SK-N-SH treated with all-trans-retinoic acid at 6 μM for 48 hours (cell line): ENCODE data around the gene MCRS1.

Experiments used
- ATAC-seq: fragments of 200-7000 bp; cut with Tn5 transposase; 3 replicates; pipeline ENCODE4 v1.9.1; 2020; ENCODE audit warnings: mild to moderate bottlenecking, moderate library complexity
- ARNTL ChIP-seq: fragments of 450-650 bp; formaldehyde crosslinking; IDR thresholded peaks from 2 replicates; pipeline ENCODE4 v1.5.0; 2020; ENCODE audit warnings: low read depth, mild to moderate bottlenecking, moderate library complexity, borderline replicate concordance
- BACH2 ChIP-seq: fragments of 250-450 bp; sonication (Bioruptor Pico); IDR thresholded peaks from 2 replicates; pipeline ENCODE4 v1.9.0; 2021; ENCODE audit warnings: mild to moderate bottlenecking, borderline replicate concordance
- CSDC2 ChIP-seq: fragments of 250-450 bp; sonication (Bioruptor Pico); IDR thresholded peaks from 2 replicates; pipeline ENCODE4 v1.5.0; 2020; ENCODE audit warnings: mild to moderate bottlenecking, moderate library complexity
- CSRNP3 ChIP-seq: fragments of 250-450 bp; sonication (Bioruptor Pico); IDR thresholded peaks from 2 replicates; pipeline ENCODE4 v1.5.1; 2021; ENCODE audit warnings: mild to moderate bottlenecking, moderate library complexity
- ESRRG ChIP-seq: fragments of 250-450 bp; sonication (Bioruptor Pico); IDR thresholded peaks from 2 replicates; pipeline ENCODE4 v1.6.1; 2021; ENCODE audit warnings: mild to moderate bottlenecking
- ISL1 ChIP-seq: fragments of 250-450 bp; sonication (Bioruptor Pico); IDR thresholded peaks from 2 replicates; pipeline ENCODE4 v2.1.2; 2022; ENCODE audit warnings: mild to moderate bottlenecking, moderate library complexity
- OSR1 ChIP-seq: fragments of 250-450 bp; sonication (Bioruptor Pico); IDR thresholded peaks from 2 replicates; pipeline ENCODE4 v1.8.0; 2022; ENCODE audit warnings: moderate library complexity, mild to moderate bottlenecking, inconsistent platforms
- PATZ1 ChIP-seq: fragments of 250-450 bp; sonication (Bioruptor Pico); IDR thresholded peaks from 2 replicates; pipeline ENCODE4 v1.8.0; 2020; ENCODE audit warnings: mild to moderate bottlenecking, moderate library complexity, borderline replicate concordance
- PPARA ChIP-seq: fragments of 250-450 bp; sonication (Bioruptor Pico); IDR thresholded peaks from 2 replicates; pipeline ENCODE4 v1.5.0; 2020; ENCODE audit warnings: mild to moderate bottlenecking, borderline replicate concordance
- RARB ChIP-seq: fragments of 250-450 bp; sonication (Bioruptor Pico); IDR thresholded peaks from 2 replicates; pipeline ENCODE4 v1.8.0; 2021; ENCODE audit warnings: mild to moderate bottlenecking, moderate library complexity
- SNAI2 ChIP-seq: fragments of 250-450 bp; sonication (Bioruptor Pico); IDR thresholded peaks from 2 replicates; pipeline ENCODE4 v1.5.0; 2020; ENCODE audit warnings: mild to moderate bottlenecking, moderate library complexity
- TCF4 ChIP-seq: fragments of 250-450 bp; sonication (Bioruptor Pico); IDR thresholded peaks from 2 replicates; pipeline ENCODE4 v1.8.0; 2021; ENCODE audit warnings: mild to moderate bottlenecking, moderate library complexity, borderline replicate concordance
- TOX ChIP-seq: fragments of 250-450 bp; sonication (Bioruptor Pico); IDR thresholded peaks from 2 replicates; pipeline ENCODE4 v1.8.0; 2021; ENCODE audit warnings: mild to moderate bottlenecking, moderate library complexity, borderline replicate concordance
- ZC3H10 ChIP-seq: fragments of 250-450 bp; sonication (Bioruptor Pico); IDR thresholded peaks from 2 replicates; pipeline ENCODE4 v1.5.1; 2021; ENCODE audit warnings: mild to moderate bottlenecking, moderate library complexity
- ZFP3 ChIP-seq: fragments of 250-450 bp; sonication (Bioruptor Pico); IDR thresholded peaks from 2 replicates; pipeline ENCODE4 v1.5.0; 2020; ENCODE audit warnings: mild to moderate bottlenecking, moderate library complexity
- ZFP30 ChIP-seq: fragments of 450-650 bp; formaldehyde crosslinking; IDR thresholded peaks from 2 replicates; pipeline ENCODE4 v1.5.0; 2022; ENCODE audit warnings: mild to moderate bottlenecking, moderate library complexity
- ZNF565 ChIP-seq: fragments of 450-650 bp; formaldehyde crosslinking; conservative IDR thresholded peaks from 2 replicates; pipeline ENCODE4 v1.5.0; 2020; ENCODE audit warnings: low read depth, mild to moderate bottlenecking, moderate library complexity
- ZNF70 ChIP-seq: fragments of 450-650 bp; formaldehyde crosslinking; IDR thresholded peaks from 2 replicates; pipeline ENCODE4 v1.5.0; 2020; ENCODE audit warnings: mild to moderate bottlenecking, moderate library complexity
- ZNF8 ChIP-seq: fragments of 450-650 bp; formaldehyde crosslinking; IDR thresholded peaks from 2 replicates; pipeline ENCODE4 v1.5.0; 2020; ENCODE audit warnings: mild to moderate bottlenecking, moderate library complexity
- TF ChIP-seq, protein P1 (sequence below): fragments of 250-450 bp; sonication (Bioruptor Pico); IDR thresholded peaks from 2 replicates; pipeline ENCODE4 v1.8.0; 2021; ENCODE audit warnings: low read depth, mild to moderate bottlenecking, moderate library complexity, borderline replicate concordance
- TF ChIP-seq, protein P2 (sequence below): fragments of 250-450 bp; sonication (Bioruptor Pico); IDR thresholded peaks from 2 replicates; pipeline ENCODE4 v1.5.0; 2020; ENCODE audit warnings: mild to moderate bottlenecking, moderate library complexity

The MCRS1 gene

DNA sequence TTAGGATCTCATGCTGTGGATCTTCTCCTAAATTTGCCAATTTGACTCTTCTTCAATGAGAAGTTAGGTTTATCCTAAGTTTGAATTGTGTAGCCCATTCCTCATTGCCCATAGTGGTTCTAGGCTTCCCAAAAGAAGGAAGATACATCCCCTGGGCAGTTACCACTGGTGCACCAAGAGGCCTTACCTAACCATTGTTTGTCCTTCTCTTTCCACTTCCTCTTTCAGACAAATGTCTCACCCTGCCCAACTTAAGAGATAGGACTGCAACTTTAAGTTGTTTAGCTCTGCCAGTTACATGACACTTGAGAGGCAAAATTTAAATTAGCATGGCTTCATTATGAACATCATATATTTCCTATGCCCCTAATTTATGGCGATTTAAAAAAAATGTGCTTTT, 38.5 kb downstream of the MCRS1 start:
- ATAC-seq, result no peak

GRCh38 chr12:49527361-49528130, 40.4 kb downstream of the MCRS1 start:
- no peak for TF ChIP-seq SNAI2
- no peak for TF ChIP-seq PATZ1
- TF ChIP-seq ZNF565, result no peak
- no peak for TF ChIP-seq ZFP30 (CRISPR knock-in tag)
- no peak for TF ChIP-seq ZNF70
- no peak for TF ChIP-seq ISL1 (CRISPR knock-in tag)
- TF ChIP-seq BACH2 (CRISPR knock-in tag), result no peak
- TF ChIP-seq ESRRG (CRISPR knock-in tag), result no peak
- TF ChIP-seq OSR1 (CRISPR knock-in tag), result no peak
- TF ChIP-seq ARNTL (CRISPR knock-in tag), result no peak
- no peak for TF ChIP-seq ZNF8 (CRISPR knock-in tag)
- no peak for TF ChIP-seq TOX (CRISPR knock-in tag)
- TF ChIP-seq, protein P1, sequence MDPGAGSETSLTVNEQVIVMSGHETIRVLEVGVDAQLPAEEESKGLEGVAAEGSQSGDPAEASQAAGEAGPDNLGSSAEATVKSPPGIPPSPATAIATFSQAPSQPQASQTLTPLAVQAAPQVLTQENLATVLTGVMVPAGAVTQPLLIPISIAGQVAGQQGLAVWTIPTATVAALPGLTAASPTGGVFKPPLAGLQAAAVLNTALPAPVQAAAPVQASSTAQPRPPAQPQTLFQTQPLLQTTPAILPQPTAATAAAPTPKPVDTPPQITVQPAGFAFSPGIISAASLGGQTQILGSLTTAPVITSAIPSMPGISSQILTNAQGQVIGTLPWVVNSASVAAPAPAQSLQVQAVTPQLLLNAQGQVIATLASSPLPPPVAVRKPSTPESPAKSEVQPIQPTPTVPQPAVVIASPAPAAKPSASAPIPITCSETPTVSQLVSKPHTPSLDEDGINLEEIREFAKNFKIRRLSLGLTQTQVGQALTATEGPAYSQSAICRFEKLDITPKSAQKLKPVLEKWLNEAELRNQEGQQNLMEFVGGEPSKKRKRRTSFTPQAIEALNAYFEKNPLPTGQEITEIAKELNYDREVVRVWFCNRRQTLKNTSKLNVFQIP (CRISPR knock-in tag), result no peak
- TF ChIP-seq ZC3H10 (CRISPR knock-in tag), result no peak

More for the DNA sequence above, 38.5 kb downstream of the MCRS1 start:
- no peak for TF ChIP-seq PPARA (CRISPR knock-in tag)
- no peak for TF ChIP-seq CSDC2 (CRISPR knock-in tag)
- TF ChIP-seq, protein P2, sequence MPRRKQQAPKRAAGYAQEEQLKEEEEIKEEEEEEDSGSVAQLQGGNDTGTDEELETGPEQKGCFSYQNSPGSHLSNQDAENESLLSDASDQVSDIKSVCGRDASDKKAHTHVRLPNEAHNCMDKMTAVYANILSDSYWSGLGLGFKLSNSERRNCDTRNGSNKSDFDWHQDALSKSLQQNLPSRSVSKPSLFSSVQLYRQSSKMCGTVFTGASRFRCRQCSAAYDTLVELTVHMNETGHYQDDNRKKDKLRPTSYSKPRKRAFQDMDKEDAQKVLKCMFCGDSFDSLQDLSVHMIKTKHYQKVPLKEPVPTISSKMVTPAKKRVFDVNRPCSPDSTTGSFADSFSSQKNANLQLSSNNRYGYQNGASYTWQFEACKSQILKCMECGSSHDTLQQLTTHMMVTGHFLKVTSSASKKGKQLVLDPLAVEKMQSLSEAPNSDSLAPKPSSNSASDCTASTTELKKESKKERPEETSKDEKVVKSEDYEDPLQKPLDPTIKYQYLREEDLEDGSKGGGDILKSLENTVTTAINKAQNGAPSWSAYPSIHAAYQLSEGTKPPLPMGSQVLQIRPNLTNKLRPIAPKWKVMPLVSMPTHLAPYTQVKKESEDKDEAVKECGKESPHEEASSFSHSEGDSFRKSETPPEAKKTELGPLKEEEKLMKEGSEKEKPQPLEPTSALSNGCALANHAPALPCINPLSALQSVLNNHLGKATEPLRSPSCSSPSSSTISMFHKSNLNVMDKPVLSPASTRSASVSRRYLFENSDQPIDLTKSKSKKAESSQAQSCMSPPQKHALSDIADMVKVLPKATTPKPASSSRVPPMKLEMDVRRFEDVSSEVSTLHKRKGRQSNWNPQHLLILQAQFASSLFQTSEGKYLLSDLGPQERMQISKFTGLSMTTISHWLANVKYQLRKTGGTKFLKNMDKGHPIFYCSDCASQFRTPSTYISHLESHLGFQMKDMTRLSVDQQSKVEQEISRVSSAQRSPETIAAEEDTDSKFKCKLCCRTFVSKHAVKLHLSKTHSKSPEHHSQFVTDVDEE, result no peak
- TF ChIP-seq, protein P1 (CRISPR knock-in tag), result no peak
- TF ChIP-seq BACH2 (CRISPR knock-in tag), result no peak
- TF ChIP-seq OSR1 (CRISPR knock-in tag), result no peak

GRCh38 chr12:49525942-49526341, 42.0 kb downstream of the MCRS1 start:
- no peak for TF ChIP-seq PATZ1
- no peak for TF ChIP-seq RARB (CRISPR knock-in tag)
- TF ChIP-seq ARNTL (CRISPR knock-in tag), result no peak
- TF ChIP-seq CSRNP3 (CRISPR knock-in tag), result no peak
- TF ChIP-seq, protein P1 (CRISPR knock-in tag), result no peak
- TF ChIP-seq ZFP3 (CRISPR knock-in tag), result no peak
- no peak for TF ChIP-seq TCF4
- no peak for ATAC-seq

More at GRCh38 chr12:49527361-49528130, 40.4 kb downstream of the MCRS1 start:
- no peak for ATAC-seq
